HCT116 (cell line): ENCODE results near the gene TUBB4A. TPM values are rescaled to one million over a fixed set of nuclear protein-coding genes. Genes with fewer than 3 reads are reported as not detected.

ENCODE experiments used
- ATAC-seq: fragments of 200-7000 bp; cut with Tn5 transposase; 2 replicates; pipeline ENCODE4 v1.9.1; 2020; ENCODE audit warnings: mild to moderate bottlenecking, moderate library complexity
- BruUV-seq: library from RNA; stranded (reverse); fragments of 400-500 nt; replicated peaks from 2 replicates; lab custom pipeline; 2021; lab: Mats Ljungman, UMichigan
- CTCF ChIA-PET: fragments of 300-600 bp; sonication (Branson Sonifier 250); formaldehyde crosslinking; loops from one replicate; lab custom pipeline; 2021; ENCODE audit warnings: antibody characterized with exemption; lab: Charles Lee
- POLR2A ChIA-PET: fragments of 300-600, 350-600 bp; sonication (Branson Sonifier 250); formaldehyde crosslinking; loops from one replicate; lab custom pipeline; 2021; ENCODE audit warnings: antibody characterized with exemption; lab: Charles Lee
- RAD21 ChIA-PET, 2 experiments: fragments of 300-600 bp; sonication (Branson Sonifier 250); formaldehyde crosslinking; loops; one replicate each; lab custom pipeline; 2023; ENCODE audit warnings: low total read pairs in 2 of 2; ENCODE audit not compliant: uncharacterized antibody in 2 of 2, unreplicated experiment in 2 of 2, low non-redundant PET in 1 of 2; lab: Charles Lee
- DNase-seq: peaks from one replicate; pipeline ENCODE4 v3.0.0-alpha.2; 2010; ENCODE audit warnings: low read depth, low spot score
- H2AFZ ChIP-seq: fragments of 200-600 bp; shearing (Covaris generic), sonication (generic); 2 replicates; pipeline ENCODE4 v1.6.1; 2017; ENCODE audit warnings: low read depth, mixed run types, mixed read lengths, antibody characterized with exemption, low read length; ENCODE audit not compliant: poor library complexity, severe bottlenecking
- H3K27ac ChIP-seq: 2 replicates; pipeline ENCODE4 v1.5.1; 2012; ENCODE audit warnings: low read depth, low read length
- H3K27me3 ChIP-seq: fragments of 200-600 bp; sonication (generic); 2 replicates; pipeline ENCODE4 v1.6.1; 2016; ENCODE audit warnings: mixed run types, low read length, mixed read lengths; ENCODE audit not compliant: insufficient read depth
- H3K36me3 ChIP-seq, 2 experiments: fragments of 200-500 bp in 1 of 2; fragments of 200-600 bp in 1 of 2; sonication (Bioruptor generic) in 1 of 2; sonication (generic) in 1 of 2; 2 replicates each; pipeline versions ENCODE4 v1.5.1 to v1.6.1; 2014 to 2016; ENCODE audit warnings: low read length in 2 of 2, inconsistent platforms in 1 of 2, mixed read lengths in 1 of 2, mixed run types in 1 of 2; ENCODE audit not compliant: insufficient read depth in 2 of 2, control insufficient read depth in 1 of 2
- H3K4me1 ChIP-seq, 2 experiments: fragments of 200-600 bp in 1 of 2; sonication (generic) in 1 of 2; 2 replicates each; pipeline versions ENCODE4 v1.5.1 to v1.6.1; 2012 to 2017; ENCODE audit warnings: low read length in 2 of 2, inconsistent platforms in 1 of 2, mild to moderate bottlenecking in 1 of 2, mixed read lengths in 1 of 2, mixed run types in 1 of 2, moderate library complexity in 1 of 2; ENCODE audit not compliant: insufficient read depth in 2 of 2, control insufficient read depth in 1 of 2
- H3K4me2 ChIP-seq: fragments of 200-600 bp; sonication (generic); 2 replicates; pipeline ENCODE4 v1.6.1; 2017; ENCODE audit warnings: mixed run types, low read length, mixed read lengths
- H3K4me3 ChIP-seq, 2 experiments: fragments of 200-600 bp in 1 of 2; sonication (generic) in 1 of 2; replicated peaks in 1 of 2; 2 replicates each; pipeline ENCODE4 v1.5.1; 2011 to 2016; ENCODE audit warnings: low read length in 2 of 2, control low read depth in 1 of 2, low read depth in 1 of 2, mild to moderate bottlenecking in 1 of 2, mixed read lengths in 1 of 2, mixed run types in 1 of 2
- H3K79me2 ChIP-seq: fragments of 200-600 bp; sonication (generic); 2 replicates; pipeline ENCODE4 v1.6.1; 2017; ENCODE audit warnings: mild to moderate bottlenecking, mixed run types, low read length, moderate library complexity, mixed read lengths; ENCODE audit not compliant: insufficient read depth
- H3K9ac ChIP-seq: fragments of 200-600 bp; sonication (generic); 2 replicates; pipeline ENCODE4 v1.6.1; 2016; ENCODE audit warnings: low read length, mixed read lengths
- H3K9me2 ChIP-seq: fragments of 200-600 bp; sonication (generic), shearing (Covaris generic); 2 replicates; pipeline ENCODE4 v1.6.1; 2017; ENCODE audit warnings: mixed run types, mild to moderate bottlenecking, moderate library complexity; ENCODE audit not compliant: insufficient read depth
- H3K9me3 ChIP-seq, 2 experiments: fragments of 200-500 bp in 1 of 2; fragments of 200-600 bp in 1 of 2; sonication (Bioruptor generic) in 1 of 2; sonication (generic) in 1 of 2; 2 replicates each; pipeline ENCODE4 v1.6.1; 2014 to 2017; ENCODE audit warnings: low read length in 2 of 2, mixed read lengths in 2 of 2, inconsistent platforms in 1 of 2, low read depth in 1 of 2, mild to moderate bottlenecking in 1 of 2, mixed run types in 1 of 2, moderate library complexity in 1 of 2; ENCODE audit not compliant: control insufficient read depth in 1 of 2, insufficient read depth in 1 of 2
- H4K20me1 ChIP-seq: fragments of 200-600 bp; sonication (generic), shearing (Covaris generic); 2 replicates; pipeline ENCODE4 v1.6.1; 2017; ENCODE audit warnings: mixed run types, mild to moderate bottlenecking, moderate library complexity; ENCODE audit not compliant: insufficient read depth
- CBX3 ChIP-seq: IDR thresholded peaks from 2 replicates; pipeline ENCODE4 v1.6.1; 2012; ENCODE audit warnings: low read depth
- FOSL1 ChIP-seq: IDR thresholded peaks from 2 replicates; pipeline ENCODE4 v1.6.1; 2012; ENCODE audit warnings: low read depth
- POLR2AphosphoS5 ChIP-seq: IDR thresholded peaks from 2 replicates; pipeline ENCODE4 v1.6.1; 2011; ENCODE audit warnings: mild to moderate bottlenecking, low read depth, low read length, moderate library complexity
- REST ChIP-seq: IDR thresholded peaks from 2 replicates; pipeline ENCODE4 v1.6.1; 2012; ENCODE audit warnings: low read depth
- ZFX ChIP-seq: fragments of 450-650 bp; IDR thresholded peaks from 2 replicates; pipeline ENCODE4 v1.6.1; 2017
- intact Hi-C: fragments of 100-400 bp; cut with micrococcal nuclease; formaldehyde crosslinking; loops from 2 replicates; pipeline ENCODE4 v1.10.0; 2022
- total RNA-seq: library from RNA; stranded (reverse); gene quantifications from one replicate; pipeline ENCODE4 v1.2.1, GENCODE V29; 2021; ENCODE audit not compliant: unreplicated experiment

Gene TUBB4A
- total RNA-seq, 1 experiment from 2014 or later: 32.5 TPM

GRCh38 chr19:6521718-6522646 lies 19.9 kb upstream of the TUBB4A start:
- POLR2A ChIA-PET: interaction anchor here (0.6 to 1.9 kb wide), 4 partner anchors 9 to 14 kb away, joined by 4 to 9 read pairs (median 5); partner anchors contain the start of gene TNFSF9

More at GRCh38 chr19:6521718-6522646, 19.9 kb upstream of the TUBB4A start:
- ATAC-seq (no peak), DNase-seq (no peak)
- RAD21 ChIA-PET: interaction anchor here in 1 of 2 experiments (0.7 kb wide), 1 partner anchor 97 kb away, joined by 3 read pairs; no protein-coding TSS in a partner anchor
- Histone ChIP-seq H2AFZ (no peak overlapping the region), H3K79me2 (no peaks in the 10 kb centered on the region), H3K36me3 (no peaks in the 10 kb centered on the region), H3K27ac (no peak overlapping the region), H3K9me3 (no peaks in the 10 kb centered on the region), H3K4me3 (no peak overlapping the region), H4K20me1 (no peaks in the 10 kb centered on the region), H3K9me2 (no peaks in the 10 kb centered on the region), H3K27me3 (no peaks in the 10 kb centered on the region), H3K4me2 (no peak overlapping the region), H3K4me1 (peaks cover 8 to 31% of the 10 kb centered on the region in 2 experiments; a peak in 3 of 4 replicates), H3K9ac (no peak overlapping the region)
- TF ChIP-seq ZFX (no peak), REST (no peak), POLR2AphosphoS5 (no peak), CBX3 (no peak), FOSL1 (no peak)
- BruUV-seq: no TSS peak
- CTCF ChIA-PET: interaction anchor here (0.6 to 0.7 kb wide), 2 partner anchors 17 to 342 kb away, joined by 3 read pairs; no protein-coding TSS in a partner anchor
- intact Hi-C loops: no loop called here
